CD4-positive, alpha-beta T cell treated with Interleukin-17A for 4 hours (primary cell): Measurements from ENCODE around the gene CYP2W1.
"Not testable (repeated sequence)": the region's sequence is repeated elsewhere in the genome, so short reads cannot be mapped to it uniquely, and the experiment has no call there.

Source experiments
- DNase-seq: peaks from one replicate; pipeline ENCODE4 v3.0.0-alpha.2; 2020; ENCODE audit warnings: mixed read lengths

Gene CYP2W1

GRCh38 chr7:997404-998395, 14.7 kb downstream of the CYP2W1 start:
- no peak for DNase-seq

- DNase-seq: no peak
Observed at GRCh38 chr7:999149-999879, 16.3 kb downstream of the CYP2W1 start.

- DNase-seq: no peak
Observed at GRCh38 chr7:999941-1000935, 17.3 kb downstream of the CYP2W1 start.

GRCh38 chr7:1001069-1001770, 18.2 kb downstream of the CYP2W1 start:
- DNase-seq: not testable (repeated sequence)

GRCh38 chr7:1002026-1002425, 19.0 kb downstream of the CYP2W1 start:
- DNase-seq: not testable (repeated sequence)

GRCh38 chr7:1002445-1002844, 19.5 kb downstream of the CYP2W1 start:
- not testable (repeated sequence) for DNase-seq

GRCh38 chr7:1004018-1004852, 21.3 kb downstream of the CYP2W1 start:
- no peak for DNase-seq

GRCh38 chr7:1005303-1005702, 22.3 kb downstream of the CYP2W1 start:
- DNase-seq: no peak

- no peak for DNase-seq
Observed at GRCh38 chr7:1007901-1008300, 24.9 kb downstream of the CYP2W1 start.

- DNase-seq: no peak
Observed at GRCh38 chr7:1008733-1009363, 25.9 kb downstream of the CYP2W1 start.

- no peak for DNase-seq
Observed at GRCh38 chr7:1009747-1010146, 26.8 kb downstream of the CYP2W1 start.

- DNase-seq: no peak
Observed at GRCh38 chr7:1010226-1010625, 27.2 kb downstream of the CYP2W1 start.

- no peak for DNase-seq
Observed at GRCh38 chr7:1011297-1012003, 28.5 kb downstream of the CYP2W1 start.

- DNase-seq: no peak
Observed at GRCh38 chr7:1012004-1012715, 29.2 kb downstream of the CYP2W1 start.

- no peak for DNase-seq
Observed at GRCh38 chr7:1012716-1013095, 29.7 kb downstream of the CYP2W1 start.

- DNase-seq: no peak
Observed at GRCh38 chr7:1013581-1013980, 30.6 kb downstream of the CYP2W1 start.

GRCh38 chr7:1014681-1015080, 31.7 kb downstream of the CYP2W1 start:
- no peak for DNase-seq

GRCh38 chr7:1015196-1016121, 32.5 kb downstream of the CYP2W1 start:
- no peak for DNase-seq
